ENCODE data around the gene BABAM2. TPM values are rescaled to one million over a fixed set of nuclear protein-coding genes. Genes with fewer than 3 reads are reported as not detected.

Gene BABAM2
- total RNA-seq, 4 donors from 2014 or later: 23.7 to 41.1 (median 27.9) TPM

GRCh38 chr2:27946530-27947060 is 56.1 kb downstream of the BABAM2 start:
- TF ChIP-seq CTCF (IDR thresholded peaks at IDR 0.05) (no peak), POLR2AphosphoS5 (IDR thresholded peaks at IDR 0.05) (no peak), POLR2A (IDR thresholded peaks at IDR 0.05) (no peak), EP300 (IDR thresholded peaks at IDR 0.05) (no peak)

GRCh38 chr2:27952070-27952469 is 61.5 kb downstream of the BABAM2 start:
- TF ChIP-seq EP300 (IDR thresholded peaks at IDR 0.05) (no peak), POLR2AphosphoS5 (IDR thresholded peaks at IDR 0.05) (no peak), CTCF (IDR thresholded peaks at IDR 0.05) (no peak), POLR2A (IDR thresholded peaks at IDR 0.05) (no peak)
- Histone ChIP-seq H3K4me1 (peaks cover 37% of the 10 kb centered on the region), H3K9me3 (no peaks in the 10 kb centered on the region), H3K27me3 (no peaks in the 10 kb centered on the region), H3K4me3 (no peak overlapping the region), H3K36me3 (no peaks in the 10 kb centered on the region), H3K27ac (no peak overlapping the region)
- 93% methylated on average over 1 of the region's 1 CpG for WGBS
- no peak for DNase-seq (ENCODE audit: low spot score in 2 of 2)

More at GRCh38 chr2:27946530-27947060, 56.1 kb downstream of the BABAM2 start:
- no peaks in the 10 kb centered on the region for H3K27me3 ChIP-seq
- H3K27ac ChIP-seq: no peak overlapping the region
- no peaks in the 10 kb centered on the region for H3K36me3 ChIP-seq
- 68% methylated on average over 5 of the region's 5 CpGs for WGBS
- no peak overlapping the region for H3K4me3 ChIP-seq
- DNase-seq (ENCODE audit: low spot score in 2 of 2): no peak
- no peaks in the 10 kb centered on the region for H3K9me3 ChIP-seq
- H3K4me1 ChIP-seq: peaks cover 3% of the 10 kb centered on the region

GRCh38 chr2:27953077-27953476 is 62.5 kb downstream of the BABAM2 start:
- Histone ChIP-seq H3K4me1 (peaks cover 38% of the 10 kb centered on the region), H3K27me3 (no peaks in the 10 kb centered on the region), H3K9me3 (no peaks in the 10 kb centered on the region), H3K27ac (no peak overlapping the region), H3K36me3 (no peaks in the 10 kb centered on the region), H3K4me3 (no peak overlapping the region)
- 96% methylated on average over 4 of the region's 4 CpGs for WGBS
- no peak for DNase-seq (ENCODE audit: low spot score in 2 of 2)
- TF ChIP-seq EP300 (IDR thresholded peaks at IDR 0.05) (no peak), POLR2A (IDR thresholded peaks at IDR 0.05) (no peak), POLR2AphosphoS5 (IDR thresholded peaks at IDR 0.05) (no peak), CTCF (IDR thresholded peaks at IDR 0.05) (no peak)

- Histone ChIP-seq H3K4me1 (peaks cover 42% of the 10 kb centered on the region), H3K36me3 (no peaks in the 10 kb centered on the region), H3K27me3 (no peaks in the 10 kb centered on the region), H3K27ac (peak overlapping the region; percentile 66), H3K9me3 (no peaks in the 10 kb centered on the region), H3K4me3 (no peak overlapping the region)
- TF ChIP-seq POLR2AphosphoS5 (IDR thresholded peaks at IDR 0.05) (no peak), CTCF (IDR thresholded peaks at IDR 0.05) (no peak), POLR2A (IDR thresholded peaks at IDR 0.05) (no peak), EP300 (IDR thresholded peaks at IDR 0.05) (no peak)
- 57% methylated on average over 4 of the region's 4 CpGs for WGBS
- no peak for DNase-seq (ENCODE audit: low spot score in 2 of 2)
Observed at GRCh38 chr2:27954221-27954673, 63.7 kb downstream of the BABAM2 start.

- Histone ChIP-seq H3K27ac (peak overlapping the region; percentile 66), H3K27me3 (no peaks in the 10 kb centered on the region), H3K9me3 (no peaks in the 10 kb centered on the region), H3K4me3 (no peak overlapping the region), H3K4me1 (peaks cover 49% of the 10 kb centered on the region), H3K36me3 (no peaks in the 10 kb centered on the region)
- peak in 1 of 2 donors; percentile 83 for DNase-seq (ENCODE audit: low spot score in 2 of 2)
- 7% methylated on average over 2 of the region's 2 CpGs for WGBS
- TF ChIP-seq POLR2AphosphoS5 (IDR thresholded peaks at IDR 0.05) (peak in 2 of 3 donors; percentile 41 to 75), POLR2A (IDR thresholded peaks at IDR 0.05) (no peak), EP300 (IDR thresholded peaks at IDR 0.05) (no peak), CTCF (IDR thresholded peaks at IDR 0.05) (peak; percentile 1 to 14)
Observed at GRCh38 chr2:27954771-27955383, 64.3 kb downstream of the BABAM2 start.
